SKM-1 (cell line): ENCODE results near the gene TSHB.

Experiments
- DNase-seq: peaks from one replicate; lab custom pipeline; 2025; ENCODE audit not compliant: unreplicated experiment; lab: John Stamatoyannopoulos, UW

Gene TSHB

DNA sequence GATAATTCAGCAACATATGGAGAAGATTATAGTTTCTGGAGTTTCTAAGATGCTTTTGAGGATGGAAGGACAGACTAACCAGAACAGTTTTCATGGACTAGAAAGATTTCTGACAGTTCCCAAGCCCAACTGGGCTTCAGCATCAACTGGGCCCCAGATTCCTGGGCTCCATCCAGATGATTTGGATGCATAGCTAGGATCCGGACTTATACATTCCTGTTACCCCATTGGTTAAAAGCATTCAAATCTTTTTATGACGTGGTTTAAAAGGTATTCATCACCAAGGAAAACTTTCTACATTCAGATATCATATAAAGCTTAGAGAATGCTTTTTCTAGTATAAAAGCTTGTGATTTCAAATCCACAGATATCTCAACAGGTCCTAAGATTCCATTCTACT lies 29.7 kb downstream of the TSHB start:
- no peak for DNase-seq

- DNase-seq = no peak
These were observed 30.9 kb downstream of the TSHB start for GRCh38 chr1:115060501-115060900.

DNA sequence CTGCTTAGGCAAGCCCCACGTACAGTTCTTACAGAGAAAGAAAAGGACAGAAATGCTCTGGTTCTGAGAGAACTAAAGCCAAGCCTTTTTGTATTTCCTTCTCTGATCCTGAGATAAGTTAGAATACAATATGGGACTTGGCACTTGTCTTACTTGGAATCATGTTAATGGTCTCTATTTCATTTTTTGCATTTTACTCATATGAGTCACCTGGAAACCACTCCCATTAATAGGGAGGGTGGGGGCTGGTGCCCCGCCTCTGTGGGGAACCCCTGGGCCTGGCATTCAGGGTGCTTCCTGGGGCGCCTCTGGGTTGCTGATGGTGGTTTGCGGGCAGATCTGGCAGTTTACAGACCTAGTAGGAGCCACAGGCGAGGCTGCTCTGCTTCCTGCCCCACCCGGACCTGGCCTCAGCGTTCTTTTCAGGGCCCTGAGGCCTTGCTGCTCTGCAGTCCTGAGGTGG lies 32.9 kb downstream of the TSHB start:
- DNase-seq = no peak

DNA sequence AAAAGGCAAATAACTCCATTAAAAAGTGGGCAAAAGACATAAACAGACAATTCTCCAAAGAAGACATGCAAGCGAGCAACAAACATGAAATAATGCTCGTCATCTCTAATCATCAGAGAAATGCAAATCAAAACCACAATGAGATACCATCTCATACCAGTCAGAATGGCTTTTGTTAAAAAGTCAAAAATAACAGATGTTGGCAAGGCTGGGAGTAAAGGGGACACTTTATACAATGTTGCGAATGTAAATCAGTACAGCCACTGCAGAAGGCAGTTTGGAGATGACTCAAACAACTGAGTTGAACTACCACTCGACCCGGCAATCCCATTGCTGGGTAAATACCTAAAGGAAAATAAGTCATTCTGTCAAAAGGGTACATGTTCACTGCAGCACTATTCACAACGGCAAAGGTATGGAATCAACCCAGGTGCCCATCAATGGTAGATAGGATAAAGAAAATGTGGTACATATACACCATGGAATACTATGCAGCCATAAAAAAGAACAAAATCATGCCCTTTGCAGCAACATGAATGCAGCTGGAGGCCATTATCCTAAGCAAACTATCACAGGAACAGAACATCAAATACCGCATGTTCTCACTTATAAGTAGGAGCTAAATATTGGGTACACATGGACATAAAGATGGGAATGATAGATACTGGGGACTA lies 33.7 kb downstream of the TSHB start:
- no peak for DNase-seq

DNA sequence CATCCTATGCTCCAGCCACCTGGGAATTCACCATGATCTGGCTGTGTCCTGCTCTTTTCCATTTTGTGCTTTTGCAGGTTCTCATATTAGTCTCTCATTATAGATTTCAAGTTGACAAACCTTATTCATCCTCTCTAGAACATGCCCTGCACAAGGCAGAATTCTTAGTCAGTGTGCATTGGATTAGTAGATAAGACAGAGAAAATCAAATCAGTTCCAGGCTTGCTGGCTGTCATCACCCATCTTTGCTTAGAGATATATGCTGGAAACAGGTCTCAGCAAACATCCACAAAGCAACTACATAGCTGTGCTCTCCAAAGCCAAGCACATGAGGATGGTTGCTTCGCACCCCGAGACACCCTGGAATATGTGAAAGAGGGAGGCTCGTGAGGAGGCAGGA lies 34.8 kb downstream of the TSHB start:
- DNase-seq = no peak

- no peak for DNase-seq
These were observed 35.4 kb downstream of the TSHB start for GRCh38 chr1:115065021-115065420.

DNA sequence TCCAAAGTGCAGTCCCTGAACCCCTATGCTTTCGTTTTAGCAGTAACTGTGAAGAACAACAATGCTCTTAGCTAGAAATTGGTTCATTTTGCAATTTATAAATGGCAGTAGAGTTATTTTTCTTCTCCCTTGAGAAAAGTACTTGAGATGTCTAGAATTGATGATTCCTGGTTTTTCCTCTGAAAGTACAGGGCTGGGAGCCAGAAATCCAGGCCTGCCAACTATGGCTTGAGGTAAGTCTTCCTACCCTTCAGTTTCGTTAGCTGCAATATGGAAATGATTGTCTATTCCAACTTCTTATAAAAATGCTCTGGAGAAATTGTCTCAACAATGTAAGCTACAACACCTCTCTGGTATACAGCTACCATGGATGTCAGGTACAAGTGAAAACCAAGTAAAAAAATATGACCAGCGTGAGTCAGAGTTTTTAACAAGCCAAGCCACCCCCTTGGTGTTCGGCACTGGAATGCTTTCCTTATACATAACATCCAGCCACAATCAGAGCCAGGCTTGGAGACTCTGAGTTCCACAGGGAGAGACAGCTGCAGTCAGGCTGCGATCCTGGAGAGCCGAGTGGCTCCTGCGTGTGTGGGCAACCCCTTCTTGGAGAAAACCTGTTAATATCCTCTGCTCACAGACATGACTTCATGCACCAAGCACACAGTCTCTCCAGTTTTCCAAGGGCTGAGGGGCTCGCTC lies 37.7 kb downstream of the TSHB start:
- no peak for DNase-seq

DNA sequence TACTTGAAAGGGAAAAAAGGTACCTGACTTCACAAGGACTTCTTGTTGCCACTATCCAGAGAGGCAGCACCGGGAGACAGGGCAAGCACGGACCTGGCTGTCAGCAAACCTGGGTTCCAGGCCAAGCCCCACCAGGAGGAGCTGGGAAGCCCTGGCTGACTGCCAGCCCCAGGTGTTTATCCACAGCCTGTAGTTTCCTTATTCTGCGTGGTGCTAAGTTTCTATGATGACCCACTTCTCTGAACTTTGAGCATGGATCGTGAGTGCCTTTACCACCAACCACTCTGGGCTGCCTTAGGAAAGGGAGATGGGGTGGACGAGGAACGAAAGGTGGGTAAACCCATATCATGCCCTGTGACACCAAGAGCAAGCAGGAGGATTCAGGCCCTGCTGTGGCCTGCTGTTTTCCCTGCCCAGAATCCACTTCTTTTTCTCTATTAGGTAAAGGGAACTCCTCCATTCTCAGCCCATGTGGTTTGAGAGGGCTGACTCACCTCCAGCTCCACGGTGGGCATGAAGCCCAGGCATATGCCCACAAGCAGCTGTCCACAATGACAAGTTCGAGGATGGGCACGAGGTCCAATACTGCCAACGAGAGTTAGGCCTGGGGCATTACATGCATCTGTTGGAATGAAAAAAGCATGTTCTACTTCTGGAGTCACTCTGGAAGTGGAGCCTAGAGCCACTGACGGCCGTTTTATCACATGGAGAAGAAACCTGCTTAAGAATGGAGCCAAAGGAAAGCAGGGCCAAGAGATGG lies 39.4 kb downstream of the TSHB start:
- no peak for DNase-seq

DNA sequence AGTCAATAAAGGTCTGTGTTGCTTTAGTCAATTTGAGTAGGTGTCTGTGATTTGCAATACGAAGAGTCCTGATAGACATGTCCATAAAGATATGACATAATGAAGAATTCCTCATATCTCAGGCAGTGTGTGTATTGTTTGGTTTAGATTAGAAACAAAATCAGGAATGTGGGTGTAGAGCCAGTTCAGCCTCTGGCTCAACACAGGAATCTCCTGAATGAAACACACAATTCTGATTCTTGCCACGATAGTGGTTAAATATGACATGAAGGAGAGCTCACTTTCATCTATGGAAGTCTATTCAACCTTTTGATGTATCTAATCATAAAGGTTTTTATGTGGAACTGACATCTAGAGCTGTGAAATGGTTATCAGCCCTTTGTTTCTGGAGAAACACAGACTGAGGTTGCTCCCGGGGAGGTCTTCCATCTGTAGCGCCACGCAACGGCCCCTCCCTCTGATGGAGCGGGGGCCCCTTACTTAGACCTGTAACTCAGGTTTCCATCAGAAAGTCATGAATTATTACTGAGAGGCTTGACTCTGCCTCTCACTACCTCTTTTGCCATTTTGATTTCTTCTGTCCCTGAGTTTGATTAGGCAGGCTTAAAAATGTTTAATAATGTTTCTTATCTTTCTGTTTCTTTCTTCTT lies 40.2 kb downstream of the TSHB start:
- DNase-seq = no peak

GRCh38 chr1:115071012-115071664 lies 41.5 kb downstream of the TSHB start:
- DNase-seq = no peak

DNA sequence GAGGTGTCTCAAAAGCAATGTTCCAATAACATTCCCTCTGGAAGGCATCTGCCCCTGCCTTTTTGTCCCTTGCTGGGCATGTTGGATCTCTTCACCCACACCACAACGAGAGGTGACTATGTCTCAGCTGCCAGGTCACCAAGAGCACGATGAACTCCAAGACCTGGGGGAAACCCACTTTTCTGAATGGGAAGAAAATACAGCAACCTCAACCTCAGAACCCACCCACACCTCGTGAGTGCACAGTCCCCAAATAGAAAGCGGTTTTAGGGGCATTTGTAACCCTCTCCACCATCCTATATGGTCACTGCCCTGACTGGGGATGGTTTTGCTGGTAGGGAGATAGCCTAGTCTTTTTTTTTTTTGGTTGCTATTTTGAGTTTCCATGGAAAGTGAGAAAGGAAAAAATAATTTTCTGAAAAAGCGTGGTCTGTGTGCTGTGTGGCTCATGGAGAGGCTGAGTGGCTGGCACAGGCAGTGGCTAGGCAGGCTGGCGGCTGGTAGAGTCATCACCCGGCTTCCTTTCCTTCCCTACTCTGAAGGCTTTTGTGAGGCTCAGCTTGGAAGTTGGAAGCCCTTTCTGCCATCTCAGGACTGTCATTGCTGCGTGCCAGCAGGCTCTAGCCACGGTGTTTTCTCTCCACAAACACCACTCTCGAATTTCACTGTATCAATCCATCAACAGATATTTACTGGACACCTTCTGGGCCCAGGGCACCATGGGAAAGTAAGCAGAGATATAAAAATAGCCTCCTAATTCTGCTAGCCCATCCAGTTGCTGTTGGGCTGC lies 43.9 kb downstream of the TSHB start:
- DNase-seq = no peak

GRCh38 chr1:115074839-115075534 lies 45.4 kb downstream of the TSHB start:
- DNase-seq = no peak

DNA sequence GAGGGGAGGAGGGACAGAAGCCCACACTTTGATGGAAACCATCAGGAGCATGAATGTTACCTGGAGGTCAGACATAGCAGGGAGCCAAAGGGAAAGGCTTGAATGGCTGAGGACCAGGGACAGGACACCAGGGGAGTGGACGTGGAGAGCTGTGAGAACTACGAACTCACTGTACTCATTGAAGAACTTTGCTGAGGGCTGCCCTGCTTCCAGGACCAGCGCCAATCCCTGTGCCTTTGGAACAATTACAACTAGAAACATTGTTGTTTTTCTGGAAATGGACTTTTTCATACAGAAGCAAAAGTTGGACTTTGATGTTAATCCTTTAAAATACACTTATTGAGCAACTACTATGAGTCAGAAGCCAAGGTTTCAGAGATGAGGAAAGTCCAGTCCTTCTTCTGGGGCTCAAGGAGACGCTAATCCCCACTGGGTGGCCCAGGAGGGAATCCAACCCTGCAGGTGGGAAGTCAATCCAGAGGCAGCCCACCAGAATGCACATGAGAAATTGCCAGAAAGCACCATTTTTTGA lies 46.8 kb downstream of the TSHB start:
- no peak for DNase-seq

- DNase-seq = no peak
These were observed 47.8 kb downstream of the TSHB start for GRCh38 chr1:115077286-115077983.

DNA sequence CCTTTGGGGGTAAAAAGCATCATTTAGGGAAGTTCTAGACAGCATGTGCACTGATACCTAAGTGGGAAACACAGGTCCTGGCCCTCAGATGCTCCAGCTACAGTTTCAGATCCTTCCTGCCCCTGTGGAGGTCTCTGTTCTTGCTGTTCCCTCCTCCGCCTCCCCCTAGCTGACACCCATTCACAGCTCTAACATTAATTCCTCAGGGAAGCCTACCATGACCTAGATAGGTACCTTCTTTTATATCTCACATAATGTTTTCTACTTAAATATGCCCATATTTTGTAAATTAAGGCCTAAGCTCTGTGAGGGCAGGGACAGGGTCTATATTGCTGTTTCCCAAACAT lies 48.3 kb downstream of the TSHB start:
- DNase-seq = no peak

DNA sequence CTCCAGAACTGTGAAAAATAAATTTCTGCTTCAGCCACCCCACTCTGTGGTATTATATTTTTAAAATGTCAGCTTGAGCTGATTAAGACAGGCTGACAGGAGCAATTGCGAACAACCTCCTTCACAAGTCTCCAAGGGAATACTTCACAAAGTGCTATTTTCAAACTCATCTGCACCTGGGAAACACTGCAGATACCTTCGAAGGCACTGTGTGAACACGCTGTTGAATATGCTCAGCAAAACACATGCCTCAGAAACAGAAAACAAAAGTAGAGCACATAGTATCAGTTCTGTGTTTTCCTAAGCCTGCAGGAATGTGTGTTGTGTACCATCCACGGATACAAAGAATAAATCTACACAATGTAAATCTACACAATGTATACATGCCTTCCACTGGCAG lies 49.1 kb downstream of the TSHB start:
- DNase-seq = no peak

DNA sequence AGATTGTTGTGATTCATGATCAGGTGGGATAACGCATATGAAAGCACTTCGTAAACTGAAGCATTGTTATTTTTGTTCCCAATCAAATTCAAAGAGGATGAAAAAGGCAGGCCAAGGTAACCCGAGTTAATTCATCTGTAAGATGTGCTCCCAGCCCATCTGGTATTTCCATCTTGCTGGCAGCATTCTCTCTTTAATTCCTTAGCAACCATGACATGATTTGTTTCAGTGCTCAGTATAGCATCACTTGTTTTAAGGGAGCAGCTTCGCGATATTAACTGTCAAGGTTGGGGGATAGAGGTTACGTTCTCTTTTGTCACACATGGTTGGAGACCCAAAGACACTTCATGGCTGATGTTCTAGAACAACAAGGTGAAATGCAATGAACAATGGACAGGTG lies 53.3 kb downstream of the TSHB start:
- no peak for DNase-seq
